ENCODE results near the gene ABCC4. TPM values are rescaled to one million over a fixed set of nuclear protein-coding genes. Genes with fewer than 3 reads are reported as not detected.
"Not testable (repeated sequence)": the region's sequence is repeated elsewhere in the genome, so short reads cannot be mapped to it uniquely, and the experiment has no call there.

Gene ABCC4
- total RNA-seq, 1 experiment from 2014 or later = 52.0 TPM

DNA sequence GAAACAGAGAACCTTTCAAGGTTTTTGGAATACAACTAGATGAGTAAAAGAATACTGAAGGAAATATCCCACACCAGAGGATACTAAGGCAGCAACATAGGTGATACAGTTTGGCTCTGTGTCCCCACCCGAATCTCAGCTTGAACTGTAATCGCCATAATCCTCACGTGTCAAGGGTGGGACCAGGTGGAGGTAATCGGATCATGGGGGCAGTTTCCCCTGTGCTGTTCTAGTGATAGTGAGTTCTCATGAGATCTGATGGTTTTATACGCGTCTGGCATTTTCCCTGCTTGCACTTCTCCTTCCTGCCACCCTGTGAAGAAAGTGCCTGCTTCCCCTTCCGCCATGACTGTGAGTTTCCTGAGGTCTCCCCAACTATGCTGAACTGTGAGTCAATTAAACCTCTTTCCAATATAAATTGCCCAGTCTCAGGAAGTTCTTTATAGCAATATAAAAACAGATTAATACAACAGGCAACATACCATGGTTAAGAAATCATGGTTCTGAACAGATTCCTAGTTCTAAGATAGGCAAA lies 97.0 kb downstream of the ABCC4 start:
- POLR2A ChIA-PET (ENCODE audit: low non-redundant PET) = no interaction called here
- H3K9me3 ChIP-seq (ENCODE audit: low read depth, low read length, poor library complexity, severe bottlenecking) = no peaks in the 10 kb centered on the region
- no peak for DNase-seq (ENCODE audit: low spot score)

DNA sequence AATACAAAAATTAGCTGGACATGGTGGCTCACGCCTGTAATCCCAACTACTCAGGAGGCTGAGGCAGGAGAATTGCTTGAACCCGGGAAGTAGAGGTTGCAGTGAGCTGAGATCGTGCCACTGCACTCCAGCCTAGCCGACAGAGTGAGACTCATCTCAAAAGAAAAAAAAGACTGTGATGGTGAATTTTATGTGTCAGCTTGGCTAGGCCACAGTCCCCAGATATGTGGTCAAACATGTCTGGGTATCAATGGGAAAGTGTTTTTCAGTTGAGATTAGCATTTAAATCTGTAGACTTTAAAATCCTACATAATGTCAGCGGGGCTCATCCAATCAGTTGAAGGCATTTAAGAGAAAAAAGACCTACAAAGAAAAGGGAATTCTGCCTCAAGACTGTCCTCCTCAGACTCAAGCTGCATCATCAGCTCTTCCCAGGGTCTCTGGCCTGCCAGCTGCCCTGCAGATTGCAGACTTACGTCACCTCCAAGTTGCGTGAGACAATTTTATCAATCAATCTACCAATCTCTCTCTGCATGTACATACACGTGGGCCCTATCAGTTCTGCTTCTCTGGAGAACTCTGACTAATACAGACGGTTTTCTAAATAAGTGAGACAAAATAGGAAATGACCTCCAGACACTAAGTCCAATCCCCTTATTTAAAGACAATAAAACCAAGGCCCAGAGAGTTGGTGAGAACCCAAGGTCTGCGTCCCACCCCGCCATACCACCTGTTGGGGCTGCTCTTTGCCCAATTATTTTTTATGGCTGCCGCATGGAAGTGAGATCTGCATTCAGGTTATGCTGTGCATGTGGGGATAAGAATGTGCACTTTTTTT lies 99.2 kb downstream of the ABCC4 start:
- POLR2A ChIA-PET (ENCODE audit: low non-redundant PET) = no interaction called here
- H3K4me3 ChIP-seq (ENCODE audit: low read depth, low read length, poor library complexity, severe bottlenecking) = no peak overlapping the region
- no peaks in the 10 kb centered on the region for H3K36me3 ChIP-seq (ENCODE audit: insufficient read depth, low read length, poor library complexity, severe bottlenecking)
- no peaks in the 10 kb centered on the region for H3K4me1 ChIP-seq (ENCODE audit: insufficient read depth, low read length, poor library complexity, severe bottlenecking)
- no peak overlapping the region for H3K27ac ChIP-seq (ENCODE audit: low read depth, low read length, poor library complexity, severe bottlenecking)
- intact Hi-C loops (cut with micrococcal nuclease; ENCODE audit: unreplicated experiment) = no loop called here
- H3K27me3 ChIP-seq (replicated peaks; ENCODE audit: insufficient read depth, low read depth, low read length, poor library complexity) = no peaks in the 10 kb centered on the region
- TF ChIP-seq, protein P1, sequence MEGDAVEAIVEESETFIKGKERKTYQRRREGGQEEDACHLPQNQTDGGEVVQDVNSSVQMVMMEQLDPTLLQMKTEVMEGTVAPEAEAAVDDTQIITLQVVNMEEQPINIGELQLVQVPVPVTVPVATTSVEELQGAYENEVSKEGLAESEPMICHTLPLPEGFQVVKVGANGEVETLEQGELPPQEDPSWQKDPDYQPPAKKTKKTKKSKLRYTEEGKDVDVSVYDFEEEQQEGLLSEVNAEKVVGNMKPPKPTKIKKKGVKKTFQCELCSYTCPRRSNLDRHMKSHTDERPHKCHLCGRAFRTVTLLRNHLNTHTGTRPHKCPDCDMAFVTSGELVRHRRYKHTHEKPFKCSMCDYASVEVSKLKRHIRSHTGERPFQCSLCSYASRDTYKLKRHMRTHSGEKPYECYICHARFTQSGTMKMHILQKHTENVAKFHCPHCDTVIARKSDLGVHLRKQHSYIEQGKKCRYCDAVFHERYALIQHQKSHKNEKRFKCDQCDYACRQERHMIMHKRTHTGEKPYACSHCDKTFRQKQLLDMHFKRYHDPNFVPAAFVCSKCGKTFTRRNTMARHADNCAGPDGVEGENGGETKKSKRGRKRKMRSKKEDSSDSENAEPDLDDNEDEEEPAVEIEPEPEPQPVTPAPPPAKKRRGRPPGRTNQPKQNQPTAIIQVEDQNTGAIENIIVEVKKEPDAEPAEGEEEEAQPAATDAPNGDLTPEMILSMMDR (conservative IDR thresholded peaks at IDR 0.05; ENCODE audit: low read depth, low read length) = no peak
- TF ChIP-seq EZH2 (IDR thresholded peaks at IDR 0.05; ENCODE audit: borderline replicate concordance, low read depth, low read length, poor library complexity, severe bottlenecking) = no peak
- CTCF ChIA-PET = interaction anchor here (0.6 kb wide), 1 partner anchor 623 kb away, joined by 5 read pairs; no protein-coding TSS in a partner anchor
- no peak for DNase-seq (ENCODE audit: low spot score)
- H3K9me3 ChIP-seq (ENCODE audit: low read depth, low read length, poor library complexity, severe bottlenecking) = no peaks in the 10 kb centered on the region
- BruUV-seq (replicated peaks) = no TSS peak

More for the DNA sequence above, 97.0 kb downstream of the ABCC4 start:
- Histone ChIP-seq H3K36me3 (ENCODE audit: insufficient read depth, low read length, poor library complexity, severe bottlenecking) (peaks cover 4% of the 10 kb centered on the region), H3K4me3 (ENCODE audit: low read depth, low read length, poor library complexity, severe bottlenecking) (no peak overlapping the region), H3K27ac (ENCODE audit: low read depth, low read length, poor library complexity, severe bottlenecking) (no peak overlapping the region), H3K4me1 (ENCODE audit: insufficient read depth, low read length, poor library complexity, severe bottlenecking) (no peaks in the 10 kb centered on the region), H3K27me3 (replicated peaks; ENCODE audit: insufficient read depth, low read depth, low read length, poor library complexity) (no peaks in the 10 kb centered on the region)
- intact Hi-C loops (cut with micrococcal nuclease; ENCODE audit: unreplicated experiment) = no loop called here
- CTCF ChIA-PET = no interaction called here
- no TSS peak for BruUV-seq (replicated peaks)
- TF ChIP-seq, protein P1 (conservative IDR thresholded peaks at IDR 0.05; ENCODE audit: low read depth, low read length) = no peak
- TF ChIP-seq EZH2 (IDR thresholded peaks at IDR 0.05; ENCODE audit: borderline replicate concordance, low read depth, low read length, poor library complexity, severe bottlenecking) = no peak

DNA sequence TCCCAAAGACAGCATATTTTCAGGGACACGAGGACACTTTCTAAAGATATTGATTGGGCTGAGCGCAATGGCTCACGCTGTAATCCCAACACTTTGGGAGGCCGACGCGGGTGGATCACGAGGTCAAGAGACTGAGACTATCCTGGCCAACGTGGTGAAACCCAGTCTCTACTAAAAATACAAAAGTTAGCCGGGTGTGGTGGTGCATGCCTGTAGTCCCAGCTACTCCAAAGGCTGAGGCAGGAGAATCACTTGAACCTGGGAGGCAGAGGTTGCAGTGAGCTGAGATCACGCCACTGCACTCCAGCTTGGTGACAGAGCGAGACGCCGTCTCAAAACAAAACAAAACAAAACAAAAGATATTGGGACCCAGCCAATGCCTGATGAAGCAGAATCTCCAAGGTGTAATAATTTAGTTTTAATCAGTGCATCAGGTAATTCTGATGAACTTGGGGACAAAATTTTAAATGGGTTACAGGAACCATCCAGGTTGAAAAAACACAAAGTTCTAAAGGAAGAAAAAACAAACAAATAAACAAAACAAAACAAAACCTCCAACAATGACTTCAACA lies 100.8 kb downstream of the ABCC4 start:
- H3K4me3 ChIP-seq (ENCODE audit: low read depth, low read length, poor library complexity, severe bottlenecking); DNase-seq (ENCODE audit: low spot score); CTCF ChIA-PET; H3K27ac ChIP-seq (ENCODE audit: low read depth, low read length, poor library complexity, severe bottlenecking); H3K9me3 ChIP-seq (ENCODE audit: low read depth, low read length, poor library complexity, severe bottlenecking); H3K36me3 ChIP-seq (ENCODE audit: insufficient read depth, low read length, poor library complexity, severe bottlenecking); BruUV-seq (replicated peaks); intact Hi-C loops (cut with micrococcal nuclease; ENCODE audit: unreplicated experiment); POLR2A ChIA-PET (ENCODE audit: low non-redundant PET); H3K27me3 ChIP-seq (replicated peaks; ENCODE audit: insufficient read depth, low read depth, low read length, poor library complexity); H3K4me1 ChIP-seq (ENCODE audit: insufficient read depth, low read length, poor library complexity, severe bottlenecking): not testable (repeated sequence)

Data from A673 (cell line).